ENCODE data around the gene NFIA. TPM values are rescaled to one million over a fixed set of nuclear protein-coding genes. Genes with fewer than 3 reads are reported as not detected.

Gene NFIA
- total RNA-seq, 1 experiment from 2014 or later, result 20.9 TPM

DNA sequence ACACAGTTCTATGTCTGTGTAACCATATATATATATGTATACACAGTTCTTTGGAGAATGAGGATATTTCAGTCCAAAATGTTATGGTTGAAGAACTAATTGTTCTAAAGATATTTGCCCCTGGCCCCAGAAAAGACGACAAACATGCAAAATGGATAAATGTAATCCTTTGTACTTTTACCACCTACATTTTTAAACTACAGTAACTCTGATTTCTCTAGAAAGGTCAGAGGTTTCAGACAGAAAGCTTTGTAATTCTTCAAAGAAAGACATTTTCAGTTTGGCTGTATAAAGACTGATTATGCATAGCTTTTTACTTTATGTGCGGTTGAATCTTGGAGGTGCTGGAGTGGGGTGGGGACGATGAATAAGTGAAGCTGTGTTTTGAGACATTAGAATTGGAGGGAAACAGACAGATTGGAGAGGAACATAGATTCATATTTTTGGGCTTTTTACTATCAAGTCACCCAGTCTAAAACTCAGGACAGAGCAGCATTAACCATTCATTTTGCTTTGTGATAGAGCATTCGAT, 16.6 kb downstream of the NFIA start:
- DNase-seq (ENCODE audit: low read depth, low spot score), result no peak
- TF ChIP-seq, protein P1, sequence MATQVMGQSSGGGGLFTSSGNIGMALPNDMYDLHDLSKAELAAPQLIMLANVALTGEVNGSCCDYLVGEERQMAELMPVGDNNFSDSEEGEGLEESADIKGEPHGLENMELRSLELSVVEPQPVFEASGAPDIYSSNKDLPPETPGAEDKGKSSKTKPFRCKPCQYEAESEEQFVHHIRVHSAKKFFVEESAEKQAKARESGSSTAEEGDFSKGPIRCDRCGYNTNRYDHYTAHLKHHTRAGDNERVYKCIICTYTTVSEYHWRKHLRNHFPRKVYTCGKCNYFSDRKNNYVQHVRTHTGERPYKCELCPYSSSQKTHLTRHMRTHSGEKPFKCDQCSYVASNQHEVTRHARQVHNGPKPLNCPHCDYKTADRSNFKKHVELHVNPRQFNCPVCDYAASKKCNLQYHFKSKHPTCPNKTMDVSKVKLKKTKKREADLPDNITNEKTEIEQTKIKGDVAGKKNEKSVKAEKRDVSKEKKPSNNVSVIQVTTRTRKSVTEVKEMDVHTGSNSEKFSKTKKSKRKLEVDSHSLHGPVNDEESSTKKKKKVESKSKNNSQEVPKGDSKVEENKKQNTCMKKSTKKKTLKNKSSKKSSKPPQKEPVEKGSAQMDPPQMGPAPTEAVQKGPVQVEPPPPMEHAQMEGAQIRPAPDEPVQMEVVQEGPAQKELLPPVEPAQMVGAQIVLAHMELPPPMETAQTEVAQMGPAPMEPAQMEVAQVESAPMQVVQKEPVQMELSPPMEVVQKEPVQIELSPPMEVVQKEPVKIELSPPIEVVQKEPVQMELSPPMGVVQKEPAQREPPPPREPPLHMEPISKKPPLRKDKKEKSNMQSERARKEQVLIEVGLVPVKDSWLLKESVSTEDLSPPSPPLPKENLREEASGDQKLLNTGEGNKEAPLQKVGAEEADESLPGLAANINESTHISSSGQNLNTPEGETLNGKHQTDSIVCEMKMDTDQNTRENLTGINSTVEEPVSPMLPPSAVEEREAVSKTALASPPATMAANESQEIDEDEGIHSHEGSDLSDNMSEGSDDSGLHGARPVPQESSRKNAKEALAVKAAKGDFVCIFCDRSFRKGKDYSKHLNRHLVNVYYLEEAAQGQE (IDR thresholded peaks at IDR 0.05; ENCODE audit: insufficient read depth in 1 of 2, low read depth in 2 of 2, low read length in 1 of 2), result no peak
- TF ChIP-seq POLR2AphosphoS5 (IDR thresholded peaks at IDR 0.05; ENCODE audit: low read depth, low read length), result no peak
- no peak for TF ChIP-seq TCF7L2 (IDR thresholded peaks at IDR 0.05; ENCODE audit: low read depth, low read length)
- TF ChIP-seq, protein P2, sequence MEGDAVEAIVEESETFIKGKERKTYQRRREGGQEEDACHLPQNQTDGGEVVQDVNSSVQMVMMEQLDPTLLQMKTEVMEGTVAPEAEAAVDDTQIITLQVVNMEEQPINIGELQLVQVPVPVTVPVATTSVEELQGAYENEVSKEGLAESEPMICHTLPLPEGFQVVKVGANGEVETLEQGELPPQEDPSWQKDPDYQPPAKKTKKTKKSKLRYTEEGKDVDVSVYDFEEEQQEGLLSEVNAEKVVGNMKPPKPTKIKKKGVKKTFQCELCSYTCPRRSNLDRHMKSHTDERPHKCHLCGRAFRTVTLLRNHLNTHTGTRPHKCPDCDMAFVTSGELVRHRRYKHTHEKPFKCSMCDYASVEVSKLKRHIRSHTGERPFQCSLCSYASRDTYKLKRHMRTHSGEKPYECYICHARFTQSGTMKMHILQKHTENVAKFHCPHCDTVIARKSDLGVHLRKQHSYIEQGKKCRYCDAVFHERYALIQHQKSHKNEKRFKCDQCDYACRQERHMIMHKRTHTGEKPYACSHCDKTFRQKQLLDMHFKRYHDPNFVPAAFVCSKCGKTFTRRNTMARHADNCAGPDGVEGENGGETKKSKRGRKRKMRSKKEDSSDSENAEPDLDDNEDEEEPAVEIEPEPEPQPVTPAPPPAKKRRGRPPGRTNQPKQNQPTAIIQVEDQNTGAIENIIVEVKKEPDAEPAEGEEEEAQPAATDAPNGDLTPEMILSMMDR (IDR thresholded peaks at IDR 0.05), result no peak
- no peak for TF ChIP-seq SIN3A (IDR thresholded peaks at IDR 0.05; ENCODE audit: borderline replicate concordance, insufficient read depth, low read depth, low read length)
- peaks cover 4% of the 10 kb centered on the region for H3K4me1 ChIP-seq (ENCODE audit: control insufficient read depth, insufficient read depth, low read length)
- ChIA-PET CTCF (no interaction called here), POLR2A (interaction anchor here (0.6 kb wide), 1 partner anchor 49 kb away, joined by 4 read pairs; no protein-coding TSS in a partner anchor)
- H3K36me3 ChIP-seq (ENCODE audit: control insufficient read depth, insufficient read depth, low read length), result no peaks in the 10 kb centered on the region
- ATAC-seq, result no peak
- intact Hi-C loops (cut with micrococcal nuclease; ENCODE audit: unreplicated experiment), result no loop called here
- no peaks in the 10 kb centered on the region for H3K27me3 ChIP-seq (ENCODE audit: control insufficient read depth, insufficient read depth, low read length)
- in situ Hi-C loops (cut with HindIII; ENCODE audit: low pct_unique_long_range_greater_than_20kb, low sequenced_read_pairs), result no loop called here
- H3K27ac ChIP-seq (ENCODE audit: low read length), result no peak overlapping the region
- no peak overlapping the region for H3K4me3 ChIP-seq (ENCODE audit: low read depth in 2 of 2, low read length in 2 of 2)
- no peaks in the 10 kb centered on the region for H3K9me3 ChIP-seq (ENCODE audit: control insufficient read depth, insufficient read depth, low read depth, low read length)
- BruUV-seq (replicated peaks), result no TSS peak

DNA sequence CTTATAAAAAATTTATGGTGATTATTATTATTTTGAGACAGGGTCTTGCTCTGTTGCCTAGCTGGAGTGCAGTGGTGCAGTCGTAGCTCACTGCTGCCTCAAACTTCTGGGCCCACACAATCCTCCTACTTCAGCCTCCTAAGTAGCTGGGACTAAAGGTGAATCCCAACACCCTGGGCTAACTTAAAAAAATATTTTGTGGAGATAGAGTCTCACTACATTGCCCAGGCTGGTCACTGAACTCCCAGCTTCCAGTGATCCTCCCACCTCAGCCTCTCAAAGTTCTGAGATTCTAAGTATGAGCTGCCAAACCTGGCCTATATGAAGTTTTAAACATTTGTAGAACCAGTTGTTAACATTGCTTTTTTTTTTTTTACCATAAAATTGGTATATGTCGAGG, 18.2 kb downstream of the NFIA start:
- H3K9me3 ChIP-seq (ENCODE audit: control insufficient read depth, insufficient read depth, low read depth, low read length), result no peaks in the 10 kb centered on the region
- BruUV-seq (replicated peaks), result no TSS peak
- ATAC-seq (no peak), DNase-seq (ENCODE audit: low read depth, low spot score) (no peak)
- H3K27me3 ChIP-seq (ENCODE audit: control insufficient read depth, insufficient read depth, low read length), result no peaks in the 10 kb centered on the region
- H3K27ac ChIP-seq (ENCODE audit: low read length), result no peak overlapping the region
- in situ Hi-C loops (cut with HindIII; ENCODE audit: low pct_unique_long_range_greater_than_20kb, low sequenced_read_pairs), result no loop called here
- H3K4me1 ChIP-seq (ENCODE audit: control insufficient read depth, insufficient read depth, low read length), result peaks cover 4% of the 10 kb centered on the region; the same call in 1 of the 2 replicates
- no peak for TF ChIP-seq TCF7L2 (IDR thresholded peaks at IDR 0.05; ENCODE audit: low read depth, low read length)
- TF ChIP-seq POLR2AphosphoS5 (IDR thresholded peaks at IDR 0.05; ENCODE audit: low read depth, low read length), result no peak
- TF ChIP-seq, protein P2 (IDR thresholded peaks at IDR 0.05), result no peak
- no peak for TF ChIP-seq SIN3A (IDR thresholded peaks at IDR 0.05; ENCODE audit: borderline replicate concordance, insufficient read depth, low read depth, low read length)
- TF ChIP-seq, protein P1 (IDR thresholded peaks at IDR 0.05; ENCODE audit: insufficient read depth in 1 of 2, low read depth in 2 of 2, low read length in 1 of 2), result no peak
- ChIA-PET CTCF (no interaction called here), POLR2A (interaction anchor here (0.6 kb wide), 1 partner anchor 10 kb away, joined by 5 read pairs; no protein-coding TSS in a partner anchor)
- H3K4me3 ChIP-seq (ENCODE audit: low read depth in 2 of 2, low read length in 2 of 2), result no peak overlapping the region
- intact Hi-C loops (cut with micrococcal nuclease; ENCODE audit: unreplicated experiment), result no loop called here
- no peaks in the 10 kb centered on the region for H3K36me3 ChIP-seq (ENCODE audit: control insufficient read depth, insufficient read depth, low read length)

Measured in Panc1 (cell line).